GM20431 (cell line): ENCODE measurements around the gene ST3GAL5.

ENCODE experiments used
- in situ Hi-C: fragments of 300-500 bp; cut with MseI, MboI; formaldehyde crosslinking; loops from one replicate; pipeline ENCODE4 v1.15.0; 2020; ENCODE audit warnings: low sequenced_read_pairs; ENCODE audit not compliant: unreplicated experiment

ST3GAL5 gene

GRCh38 chr2:85871494-85872164 is 17.2 kb downstream of the ST3GAL5 start:
- in situ Hi-C loops = no loop called here

GRCh38 chr2:85868822-85869221 is 20.0 kb downstream of the ST3GAL5 start:
- in situ Hi-C loops = no loop called here

- in situ Hi-C loops = no loop called here
Observed at GRCh38 chr2:85867556-85868292, 21.1 kb downstream of the ST3GAL5 start.

GRCh38 chr2:85867121-85867520 is 21.7 kb downstream of the ST3GAL5 start:
- in situ Hi-C loops = no loop called here

GRCh38 chr2:85866165-85866659 is 22.6 kb downstream of the ST3GAL5 start:
- in situ Hi-C loops = no loop called here

- in situ Hi-C loops = no loop called here
Observed at GRCh38 chr2:85865539-85866164, 23.1 kb downstream of the ST3GAL5 start.

GRCh38 chr2:85864654-85865053 is 24.1 kb downstream of the ST3GAL5 start:
- in situ Hi-C loops = no loop called here

GRCh38 chr2:85862426-85862825 is 26.4 kb downstream of the ST3GAL5 start:
- in situ Hi-C loops = no loop called here

GRCh38 chr2:85861650-85862049 is 27.1 kb downstream of the ST3GAL5 start:
- in situ Hi-C loops = no loop called here

- in situ Hi-C loops = no loop called here
Observed at GRCh38 chr2:85861180-85861579, 27.6 kb downstream of the ST3GAL5 start.

- in situ Hi-C loops = no loop called here
Observed at GRCh38 chr2:85858841-85859240, 29.9 kb downstream of the ST3GAL5 start.

GRCh38 chr2:85854897-85855296 is 33.9 kb downstream of the ST3GAL5 start:
- in situ Hi-C loops = no loop called here

GRCh38 chr2:85854166-85854509 is 34.7 kb downstream of the ST3GAL5 start:
- in situ Hi-C loops = no loop called here

GRCh38 chr2:85853499-85854165 is 35.2 kb downstream of the ST3GAL5 start:
- in situ Hi-C loops = no loop called here

GRCh38 chr2:85852937-85853498 is 35.8 kb downstream of the ST3GAL5 start:
- in situ Hi-C loops = no loop called here

GRCh38 chr2:85852152-85852840 is 36.5 kb downstream of the ST3GAL5 start:
- in situ Hi-C loops = no loop called here

GRCh38 chr2:85851253-85852151 is 37.3 kb downstream of the ST3GAL5 start:
- in situ Hi-C loops = no loop called here

- in situ Hi-C loops = no loop called here
Observed at GRCh38 chr2:85850451-85850850, 38.3 kb downstream of the ST3GAL5 start.

- in situ Hi-C loops = no loop called here
Observed at GRCh38 chr2:85847051-85847588, 41.7 kb downstream of the ST3GAL5 start.
